HepG2 (cell line): ENCODE measurements around the gene ZNF726. TPM values are rescaled to one million over a fixed set of nuclear protein-coding genes. Genes with fewer than 3 reads are reported as not detected.

Experiments
- ISX ChIP-seq: sonication (generic); formaldehyde crosslinking; conservative IDR thresholded peaks from 2 replicates; pipeline ENCODE4 v1.5.0; 2020; ENCODE audit warnings: missing genetic modification reagents
- MEIS1 ChIP-seq: sonication (generic); formaldehyde crosslinking; IDR thresholded peaks from 2 replicates; pipeline ENCODE4 v1.9.0; 2021; ENCODE audit warnings: mild to moderate bottlenecking, missing genetic modification reagents, moderate library complexity, borderline replicate concordance
- NFIC ChIP-seq: IDR thresholded peaks from 2 replicates; pipeline ENCODE4 v1.6.1; 2012; ENCODE audit warnings: mild to moderate bottlenecking, low read length, inconsistent platforms
- polyA plus RNA-seq, 8 experiments: library from polyadenylated mRNA; depleted of rRNA in 3 of 8; stranded (reverse) in 7 of 8; unstranded in 1 of 8; fragments of >200 nt; fragmentation: Illumina TruSeq in 4 of 8; extraction: Trizol in 4 of 8; gene quantifications; 2 replicates each; pipeline versions ENCODE4 v1.2.1 to v1.2.3, GENCODE V29; 2011 to 2016; ENCODE audit warnings: low read depth in 4 of 8, missing spikeins in 1 of 8, mixed read lengths in 1 of 8; ENCODE audit not compliant: insufficient read depth in 1 of 8
- total RNA-seq, 5 experiments: library from RNA; depleted of rRNA; stranded (reverse); fragments of >200 nt; fragmentation: Illumina TruSeq; extraction: Trizol; gene quantifications; 2 replicates each; pipeline ENCODE4 v1.2.3, GENCODE V29; 2016; ENCODE audit warnings: low read depth in 1 of 5
- TF ChIP-seq, protein P1 (sequence below): sonication (generic); formaldehyde crosslinking; IDR thresholded peaks from one replicate; pipeline ENCODE4 v1.5.1; 2020; ENCODE audit warnings: mild to moderate bottlenecking, missing genetic modification reagents; ENCODE audit errors: not compliant biosample characterization

The ZNF726 gene
- total and polyA plus RNA-seq, 2 of the 13 experiments (the other 11 are each of a cell fraction or from before 2014, with no cell fraction given): not detected

DNA sequence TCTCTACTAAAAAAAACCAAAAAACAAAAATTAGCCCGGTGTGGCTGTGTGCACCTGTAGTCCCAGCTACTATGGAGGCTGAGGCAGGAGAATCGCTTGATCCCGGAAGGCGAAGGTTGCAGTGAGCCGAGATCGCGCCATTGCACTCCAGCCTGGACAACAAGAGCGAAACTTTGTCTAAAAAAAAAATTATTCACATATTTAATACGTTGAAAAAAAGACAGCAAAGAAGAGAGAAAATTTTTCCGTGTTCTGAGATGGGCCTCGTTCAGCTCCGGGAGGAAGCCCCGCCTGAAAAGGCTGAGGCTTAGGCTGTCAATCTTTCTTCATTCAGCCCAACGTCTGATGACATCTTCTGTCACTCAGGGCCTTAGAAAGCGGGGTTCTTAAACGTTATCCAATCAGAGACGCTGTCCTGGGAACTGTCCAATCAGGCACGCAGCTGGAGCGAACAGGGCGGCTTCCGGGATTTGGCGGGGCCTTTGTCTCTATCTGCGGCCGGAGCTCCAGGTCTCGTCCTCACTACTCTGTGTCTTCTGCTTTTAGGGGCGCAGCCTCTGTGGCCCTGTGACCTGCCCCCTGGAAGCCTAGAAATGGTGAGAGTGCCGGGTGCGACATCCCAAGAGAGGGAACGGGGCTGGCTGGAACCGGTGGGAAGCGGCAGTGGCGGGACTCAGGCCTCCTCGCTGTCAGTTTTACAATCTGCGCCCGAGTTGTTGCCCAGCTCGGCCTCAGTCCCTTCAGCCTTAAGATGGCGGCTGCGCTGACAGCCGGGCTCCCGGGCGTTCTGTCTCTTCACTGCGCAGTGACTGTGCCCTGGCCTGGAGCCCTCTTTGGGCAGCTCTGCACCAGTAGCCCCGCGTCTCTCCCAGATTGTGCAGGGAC lies at the start of gene ZNF726 (continued):
- TF ChIP-seq, protein P1, sequence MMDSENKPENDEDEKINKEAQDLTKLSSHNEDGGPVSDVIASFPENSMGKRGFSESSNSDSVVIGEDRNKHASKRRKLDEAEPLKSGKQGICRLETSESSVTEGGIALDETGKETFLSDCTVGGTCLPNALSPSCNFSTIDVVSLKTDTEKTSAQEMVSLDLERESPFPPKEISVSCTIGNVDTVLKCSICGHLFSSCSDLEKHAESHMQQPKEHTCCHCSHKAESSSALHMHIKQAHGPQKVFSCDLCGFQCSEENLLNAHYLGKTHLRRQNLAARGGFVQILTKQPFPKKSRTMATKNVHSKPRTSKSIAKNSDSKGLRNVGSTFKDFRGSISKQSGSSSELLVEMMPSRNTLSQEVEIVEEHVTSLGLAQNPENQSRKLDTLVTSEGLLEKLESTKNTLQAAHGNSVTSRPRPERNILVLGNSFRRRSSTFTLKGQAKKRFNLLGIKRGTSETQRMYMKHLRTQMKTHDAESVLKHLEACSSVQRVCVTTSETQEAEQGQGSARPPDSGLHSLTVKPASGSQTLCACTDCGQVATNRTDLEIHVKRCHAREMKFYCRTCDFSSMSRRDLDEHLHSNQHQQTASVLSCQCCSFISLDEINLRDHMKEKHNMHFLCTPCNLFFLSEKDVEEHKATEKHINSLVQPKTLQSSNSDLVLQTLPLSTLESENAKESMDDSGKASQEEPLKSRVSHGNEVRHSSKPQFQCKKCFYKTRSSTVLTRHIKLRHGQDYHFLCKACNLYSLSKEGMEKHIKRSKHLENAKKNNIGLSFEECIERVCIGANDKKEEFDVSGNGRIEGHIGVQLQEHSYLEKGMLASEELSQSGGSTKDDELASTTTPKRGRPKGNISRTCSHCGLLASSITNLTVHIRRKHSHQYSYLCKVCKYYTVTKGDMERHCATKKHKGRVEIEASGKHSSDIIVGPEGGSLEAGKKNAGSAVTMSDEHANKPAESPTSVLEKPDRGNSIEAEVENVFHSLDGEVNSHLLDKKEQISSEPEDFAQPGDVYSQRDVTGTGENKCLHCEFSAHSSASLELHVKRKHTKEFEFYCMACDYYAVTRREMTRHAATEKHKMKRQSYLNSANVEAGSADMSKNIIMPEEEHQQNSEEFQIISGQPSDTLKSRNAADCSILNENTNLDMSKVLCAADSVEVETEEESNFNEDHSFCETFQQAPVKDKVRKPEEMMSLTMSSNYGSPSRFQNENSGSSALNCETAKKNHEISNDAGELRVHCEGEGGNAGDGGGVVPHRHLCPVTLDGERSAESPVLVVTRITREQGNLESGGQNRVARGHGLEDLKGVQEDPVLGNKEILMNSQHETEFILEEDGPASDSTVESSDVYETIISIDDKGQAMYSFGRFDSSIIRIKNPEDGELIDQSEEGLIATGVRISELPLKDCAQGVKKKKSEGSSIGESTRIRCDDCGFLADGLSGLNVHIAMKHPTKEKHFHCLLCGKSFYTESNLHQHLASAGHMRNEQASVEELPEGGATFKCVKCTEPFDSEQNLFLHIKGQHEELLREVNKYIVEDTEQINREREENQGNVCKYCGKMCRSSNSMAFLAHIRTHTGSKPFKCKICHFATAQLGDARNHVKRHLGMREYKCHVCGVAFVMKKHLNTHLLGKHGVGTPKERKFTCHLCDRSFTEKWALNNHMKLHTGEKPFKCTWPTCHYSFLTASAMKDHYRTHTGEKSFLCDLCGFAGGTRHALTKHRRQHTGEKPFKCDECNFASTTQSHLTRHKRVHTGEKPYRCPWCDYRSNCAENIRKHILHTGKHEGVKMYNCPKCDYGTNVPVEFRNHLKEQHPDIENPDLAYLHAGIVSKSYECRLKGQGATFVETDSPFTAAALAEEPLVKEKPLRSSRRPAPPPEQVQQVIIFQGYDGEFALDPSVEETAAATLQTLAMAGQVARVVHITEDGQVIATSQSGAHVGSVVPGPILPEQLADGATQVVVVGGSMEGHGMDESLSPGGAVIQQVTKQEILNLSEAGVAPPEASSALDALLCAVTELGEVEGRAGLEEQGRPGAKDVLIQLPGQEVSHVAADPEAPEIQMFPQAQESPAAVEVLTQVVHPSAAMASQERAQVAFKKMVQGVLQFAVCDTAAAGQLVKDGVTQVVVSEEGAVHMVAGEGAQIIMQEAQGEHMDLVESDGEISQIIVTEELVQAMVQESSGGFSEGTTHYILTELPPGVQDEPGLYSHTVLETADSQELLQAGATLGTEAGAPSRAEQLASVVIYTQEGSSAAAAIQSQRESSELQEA: no peak
- TF ChIP-seq ISX (no peak), MEIS1 (CRISPR knock-in tag) (no peak), NFIC (no peak)
